ENCODE data around the gene OASL. TPM values are rescaled to one million over a fixed set of nuclear protein-coding genes. Genes with fewer than 3 reads are reported as not detected.

OASL gene
- total and polyA plus RNA-seq, 9 of the 15 experiments (the other 6 are each of a cell fraction or from before 2014, with no cell fraction given): 0.14 TPM; not detected in 8

DNA sequence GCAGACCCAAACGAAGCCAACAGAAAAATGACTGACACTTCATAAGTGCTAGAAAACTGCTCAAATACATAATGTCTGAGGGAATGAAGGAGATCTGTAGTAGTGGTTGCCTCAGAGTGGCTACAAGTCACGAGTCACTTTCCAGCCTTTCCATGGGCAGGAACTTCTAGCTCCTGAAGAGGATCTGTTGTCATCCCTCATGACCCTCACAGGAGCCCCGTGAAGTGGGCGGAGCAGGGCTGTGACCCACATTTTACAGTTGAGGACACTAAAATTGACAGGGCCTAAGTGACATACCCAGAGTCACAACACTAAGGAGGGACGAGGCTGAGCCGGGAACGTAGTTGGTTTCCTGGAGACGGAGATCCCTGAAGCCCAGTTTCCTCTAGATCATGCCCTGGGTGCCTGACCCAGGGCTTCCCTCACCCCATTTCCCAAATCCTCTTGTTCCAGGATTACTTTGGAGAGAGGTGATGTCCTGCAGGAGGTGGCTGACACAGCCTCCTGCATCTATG is 47.8 kb upstream of the OASL start:
- Histone ChIP-seq H3K4me3 (no peak overlapping the region), H3K4me2 (ENCODE audit: insufficient read depth, low read length) (no peak overlapping the region), H3K9me1 (ENCODE audit: control insufficient read depth, insufficient read depth, low read length) (no peaks in the 10 kb centered on the region), H3K4me1 (replicated peaks in 1 of 2; ENCODE audit: control insufficient read depth in 2 of 2, insufficient read depth in 2 of 2, low read length in 2 of 2) (peaks cover 3 to 5% of the 10 kb centered on the region in 2 experiments; a peak in 2 of 5 replicates), H4K20me1 (replicated peaks; ENCODE audit: control insufficient read depth, insufficient read depth, low read length) (no peaks in the 10 kb centered on the region), H3K79me2 (ENCODE audit: control insufficient read depth, insufficient read depth, low read length) (no peaks in the 10 kb centered on the region), H3K36me3 (ENCODE audit: control insufficient read depth, insufficient read depth, low read length) (no peaks in the 10 kb centered on the region), H3K9ac (ENCODE audit: insufficient read depth in 1 of 2, low read depth in 2 of 2, low read length in 2 of 2) (no peak overlapping the region), H3K9me3 (replicated peaks; ENCODE audit: control insufficient read depth, insufficient read depth, low read depth, low read length) (no peaks in the 10 kb centered on the region), H2AFZ (ENCODE audit: low read depth, low read length) (no peak overlapping the region), H3K27ac (ENCODE audit: extremely low read depth, low read depth, low read length) (no peak overlapping the region), H3K27me3 (ENCODE audit: control insufficient read depth in 2 of 2, insufficient read depth in 2 of 2, low read length in 2 of 2) (peaks cover 0 to 10% of the 10 kb centered on the region in 2 experiments; a peak in 2 of 5 replicates)
- CTCF ChIA-PET (ENCODE audit: low intra/inter-chr PET ratio): no interaction called here
- WGBS (ENCODE audit: insufficient coverage, low coverage, missing lambda C conversion rate): 22% methylated on average over 8 of the region's 8 CpGs
- FAIRE-seq (no peak), DNase-seq (ENCODE audit: extremely low read depth in 1 of 4, low spot score in 3 of 4) (no peak), ATAC-seq (no peak)
- no TSS peak for BruUV-seq (replicated peaks)
- POLR2A ChIA-PET: interaction anchor here (0.6 to 0.8 kb wide), 4 partner anchors 28 to 712 kb away, joined by 3 to 5 read pairs (median 3); no protein-coding TSS in a partner anchor
- intact Hi-C loops (cut with micrococcal nuclease) (no loop called here), in situ Hi-C loops (cut with MboI) (no loop called here)
- no peak for TF ChIP-seq PURB (CRISPR knock-in tag; IDR thresholded peaks at IDR 0.05; ENCODE audit: low read depth)
- TF ChIP-seq MECOM (CRISPR knock-in tag; IDR thresholded peaks at IDR 0.05): no peak
- TF ChIP-seq, protein P1, sequence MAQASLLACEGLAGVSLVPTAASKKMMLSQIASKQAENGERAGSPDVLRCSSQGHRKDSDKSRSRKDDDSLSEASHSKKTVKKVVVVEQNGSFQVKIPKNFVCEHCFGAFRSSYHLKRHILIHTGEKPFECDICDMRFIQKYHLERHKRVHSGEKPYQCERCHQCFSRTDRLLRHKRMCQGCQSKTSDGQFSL (CRISPR knock-in tag; IDR thresholded peaks at IDR 0.05): no peak
- TF ChIP-seq, protein P1 (tag; IDR thresholded peaks at IDR 0.05): no peak
- TF ChIP-seq ZNF184 (CRISPR knock-in tag; IDR thresholded peaks at IDR 0.05): no peak
- TF ChIP-seq, protein P2, sequence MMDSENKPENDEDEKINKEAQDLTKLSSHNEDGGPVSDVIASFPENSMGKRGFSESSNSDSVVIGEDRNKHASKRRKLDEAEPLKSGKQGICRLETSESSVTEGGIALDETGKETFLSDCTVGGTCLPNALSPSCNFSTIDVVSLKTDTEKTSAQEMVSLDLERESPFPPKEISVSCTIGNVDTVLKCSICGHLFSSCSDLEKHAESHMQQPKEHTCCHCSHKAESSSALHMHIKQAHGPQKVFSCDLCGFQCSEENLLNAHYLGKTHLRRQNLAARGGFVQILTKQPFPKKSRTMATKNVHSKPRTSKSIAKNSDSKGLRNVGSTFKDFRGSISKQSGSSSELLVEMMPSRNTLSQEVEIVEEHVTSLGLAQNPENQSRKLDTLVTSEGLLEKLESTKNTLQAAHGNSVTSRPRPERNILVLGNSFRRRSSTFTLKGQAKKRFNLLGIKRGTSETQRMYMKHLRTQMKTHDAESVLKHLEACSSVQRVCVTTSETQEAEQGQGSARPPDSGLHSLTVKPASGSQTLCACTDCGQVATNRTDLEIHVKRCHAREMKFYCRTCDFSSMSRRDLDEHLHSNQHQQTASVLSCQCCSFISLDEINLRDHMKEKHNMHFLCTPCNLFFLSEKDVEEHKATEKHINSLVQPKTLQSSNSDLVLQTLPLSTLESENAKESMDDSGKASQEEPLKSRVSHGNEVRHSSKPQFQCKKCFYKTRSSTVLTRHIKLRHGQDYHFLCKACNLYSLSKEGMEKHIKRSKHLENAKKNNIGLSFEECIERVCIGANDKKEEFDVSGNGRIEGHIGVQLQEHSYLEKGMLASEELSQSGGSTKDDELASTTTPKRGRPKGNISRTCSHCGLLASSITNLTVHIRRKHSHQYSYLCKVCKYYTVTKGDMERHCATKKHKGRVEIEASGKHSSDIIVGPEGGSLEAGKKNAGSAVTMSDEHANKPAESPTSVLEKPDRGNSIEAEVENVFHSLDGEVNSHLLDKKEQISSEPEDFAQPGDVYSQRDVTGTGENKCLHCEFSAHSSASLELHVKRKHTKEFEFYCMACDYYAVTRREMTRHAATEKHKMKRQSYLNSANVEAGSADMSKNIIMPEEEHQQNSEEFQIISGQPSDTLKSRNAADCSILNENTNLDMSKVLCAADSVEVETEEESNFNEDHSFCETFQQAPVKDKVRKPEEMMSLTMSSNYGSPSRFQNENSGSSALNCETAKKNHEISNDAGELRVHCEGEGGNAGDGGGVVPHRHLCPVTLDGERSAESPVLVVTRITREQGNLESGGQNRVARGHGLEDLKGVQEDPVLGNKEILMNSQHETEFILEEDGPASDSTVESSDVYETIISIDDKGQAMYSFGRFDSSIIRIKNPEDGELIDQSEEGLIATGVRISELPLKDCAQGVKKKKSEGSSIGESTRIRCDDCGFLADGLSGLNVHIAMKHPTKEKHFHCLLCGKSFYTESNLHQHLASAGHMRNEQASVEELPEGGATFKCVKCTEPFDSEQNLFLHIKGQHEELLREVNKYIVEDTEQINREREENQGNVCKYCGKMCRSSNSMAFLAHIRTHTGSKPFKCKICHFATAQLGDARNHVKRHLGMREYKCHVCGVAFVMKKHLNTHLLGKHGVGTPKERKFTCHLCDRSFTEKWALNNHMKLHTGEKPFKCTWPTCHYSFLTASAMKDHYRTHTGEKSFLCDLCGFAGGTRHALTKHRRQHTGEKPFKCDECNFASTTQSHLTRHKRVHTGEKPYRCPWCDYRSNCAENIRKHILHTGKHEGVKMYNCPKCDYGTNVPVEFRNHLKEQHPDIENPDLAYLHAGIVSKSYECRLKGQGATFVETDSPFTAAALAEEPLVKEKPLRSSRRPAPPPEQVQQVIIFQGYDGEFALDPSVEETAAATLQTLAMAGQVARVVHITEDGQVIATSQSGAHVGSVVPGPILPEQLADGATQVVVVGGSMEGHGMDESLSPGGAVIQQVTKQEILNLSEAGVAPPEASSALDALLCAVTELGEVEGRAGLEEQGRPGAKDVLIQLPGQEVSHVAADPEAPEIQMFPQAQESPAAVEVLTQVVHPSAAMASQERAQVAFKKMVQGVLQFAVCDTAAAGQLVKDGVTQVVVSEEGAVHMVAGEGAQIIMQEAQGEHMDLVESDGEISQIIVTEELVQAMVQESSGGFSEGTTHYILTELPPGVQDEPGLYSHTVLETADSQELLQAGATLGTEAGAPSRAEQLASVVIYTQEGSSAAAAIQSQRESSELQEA (IDR thresholded peaks at IDR 0.05; ENCODE audit: low read depth): no peak
- no peak for TF ChIP-seq BRCA1 (IDR thresholded peaks at IDR 0.05)
- no peak for TF ChIP-seq BRCA1 (CRISPR knock-in tag; IDR thresholded peaks at IDR 0.05)
- no peak for TF ChIP-seq ZNF354B (CRISPR knock-in tag; IDR thresholded peaks at IDR 0.05)
